HL-60 (cell line): Measurements from ENCODE around the gene GPR137.

Source experiments
- CTCF ChIP-seq: IDR thresholded peaks from one replicate; pipeline ENCODE4 v1.5.1; 2011; ENCODE audit warnings: low read length, control low read depth, inconsistent platforms; ENCODE audit not compliant: insufficient read depth
- REST ChIP-seq: IDR thresholded peaks from 2 replicates; pipeline ENCODE4 v1.6.1; 2012; ENCODE audit warnings: low read depth; ENCODE audit not compliant: insufficient replicate concordance

GRCh38 chr11:64306563-64306875 is 20.9 kb downstream of the GPR137 start:
- no peak for TF ChIP-seq CTCF
- no peak for TF ChIP-seq REST
